ENCODE data around the gene GALNT17. TPM values are rescaled to one million over a fixed set of nuclear protein-coding genes. Genes with fewer than 3 reads are reported as not detected.

Gene GALNT17
- total RNA-seq, 1 donor from 2014 or later, result not detected

GRCh38 chr7:71453630-71454029 is 321.7 kb downstream of the GALNT17 start:
- no peak for DNase-seq (ENCODE audit: low read depth, low spot score)

GRCh38 chr7:71454981-71455380 is 323.0 kb downstream of the GALNT17 start:
- DNase-seq (ENCODE audit: low read depth, low spot score), result no peak

GRCh38 chr7:71457021-71457420 is 325.1 kb downstream of the GALNT17 start:
- no peak for DNase-seq (ENCODE audit: low read depth, low spot score)

- no peak for DNase-seq (ENCODE audit: low read depth, low spot score)
These were observed 326.1 kb downstream of the GALNT17 start for GRCh38 chr7:71457846-71458590.

- DNase-seq (ENCODE audit: low read depth, low spot score), result no peak
These were observed 327.2 kb downstream of the GALNT17 start for GRCh38 chr7:71459132-71459531.

- no peak for DNase-seq (ENCODE audit: low read depth, low spot score)
These were observed 329.6 kb downstream of the GALNT17 start for GRCh38 chr7:71461572-71461971.

GRCh38 chr7:71465741-71466189 is 333.8 kb downstream of the GALNT17 start:
- no peak for DNase-seq (ENCODE audit: low read depth, low spot score)

GRCh38 chr7:71466448-71467145 is 334.7 kb downstream of the GALNT17 start:
- DNase-seq (ENCODE audit: low read depth, low spot score), result no peak

- DNase-seq (ENCODE audit: low read depth, low spot score), result no peak
These were observed 338.4 kb downstream of the GALNT17 start for GRCh38 chr7:71470326-71470725.

GRCh38 chr7:71470830-71471229 is 338.9 kb downstream of the GALNT17 start:
- no peak for DNase-seq (ENCODE audit: low read depth, low spot score)

- no peak for DNase-seq (ENCODE audit: low read depth, low spot score)
These were observed 341.0 kb downstream of the GALNT17 start for GRCh38 chr7:71472962-71473361.

- DNase-seq (ENCODE audit: low read depth, low spot score), result no peak
These were observed 341.5 kb downstream of the GALNT17 start for GRCh38 chr7:71473366-71473967.

- no peak for DNase-seq (ENCODE audit: low read depth, low spot score)
These were observed 345.5 kb downstream of the GALNT17 start for GRCh38 chr7:71477441-71477840.

- DNase-seq (ENCODE audit: low read depth, low spot score), result no peak
These were observed 347.3 kb downstream of the GALNT17 start for GRCh38 chr7:71479231-71479630.

GRCh38 chr7:71480791-71481190 is 348.8 kb downstream of the GALNT17 start:
- DNase-seq (ENCODE audit: low read depth, low spot score), result no peak

- no peak for DNase-seq (ENCODE audit: low read depth, low spot score)
These were observed 350.3 kb downstream of the GALNT17 start for GRCh38 chr7:71482284-71482683.

- DNase-seq (ENCODE audit: low read depth, low spot score), result no peak
These were observed 352.4 kb downstream of the GALNT17 start for GRCh38 chr7:71484380-71484779.

GRCh38 chr7:71485586-71485985 is 353.6 kb downstream of the GALNT17 start:
- no peak for DNase-seq (ENCODE audit: low read depth, low spot score)

GRCh38 chr7:71486414-71486813 is 354.5 kb downstream of the GALNT17 start:
- no peak for DNase-seq (ENCODE audit: low read depth, low spot score)

- no peak for DNase-seq (ENCODE audit: low read depth, low spot score)
These were observed 355.1 kb downstream of the GALNT17 start for GRCh38 chr7:71486856-71487628.

GRCh38 chr7:71488308-71488707 is 356.4 kb downstream of the GALNT17 start:
- DNase-seq (ENCODE audit: low read depth, low spot score), result no peak

- no peak for DNase-seq (ENCODE audit: low read depth, low spot score)
These were observed 359.4 kb downstream of the GALNT17 start for GRCh38 chr7:71491336-71491735.

Measured in pulmonary artery endothelial cell (primary cell).